HFFc6 (cell line): Measurements from ENCODE around the gene USP12. TPM values are rescaled to one million over a fixed set of nuclear protein-coding genes. Genes with fewer than 3 reads are reported as not detected.
"Not testable (repeated sequence)": the region's sequence is repeated elsewhere in the genome, so short reads cannot be mapped to it uniquely, and the experiment has no call there.

Experiments used
- DNase-seq: peaks from one replicate; pipeline ENCODE4 v3.0.0-alpha.2; 2018
- H3K27ac Mint-ChIP-seq: 2 replicates; pipeline ENCODE4 v1.8.0; 2020; ENCODE audit warnings: mild to moderate bottlenecking, mixed read lengths
- H3K27me3 Mint-ChIP-seq: 2 replicates; pipeline ENCODE4 v1.8.0; 2021; ENCODE audit warnings: mild to moderate bottlenecking, moderate library complexity, mixed read lengths; ENCODE audit not compliant: insufficient read depth
- H3K36me3 Mint-ChIP-seq: 2 replicates; pipeline ENCODE4 v1.8.0; 2021; ENCODE audit warnings: low read depth, mixed read lengths
- H3K4me1 Mint-ChIP-seq: 2 replicates; pipeline ENCODE4 v1.8.0; 2020; ENCODE audit warnings: low read depth, mixed read lengths
- H3K4me3 Mint-ChIP-seq: 2 replicates; pipeline ENCODE4 v1.8.0; 2020; ENCODE audit warnings: mild to moderate bottlenecking, moderate library complexity, mixed read lengths
- H3K9me3 Mint-ChIP-seq: 2 replicates; pipeline ENCODE4 v1.8.0; 2020; ENCODE audit warnings: mild to moderate bottlenecking, mixed read lengths
- CTCF ChIP-seq: fragments of 200-600 bp; sonication (generic); IDR thresholded peaks from 2 replicates; pipeline ENCODE4 v1.5.0; 2021; ENCODE audit warnings: antibody characterized with exemption, mild to moderate bottlenecking
- total RNA-seq, 6 experiments: library from RNA; stranded (reverse); fragmentation: NEBNext Ultra II Directional; extraction: Animal tissue kit (Norgen Biotek cat#: 25700); gene quantifications; 2 replicates in 1 of 6; 3 replicates in 5 of 6; pipeline ENCODE4 v1.2.3, GENCODE V29; 2021

The USP12 gene
- total RNA-seq, 6 experiments from 2014 or later = 20.0 to 25.2 (median 22.7) TPM

- Mint-ChIP-seq H3K27ac (no peak overlapping the region), H3K4me3 (no peak overlapping the region), H3K9me3 (no peaks in the 10 kb centered on the region), H3K4me1 (peaks cover 22% of the 10 kb centered on the region), H3K36me3 (no peaks in the 10 kb centered on the region; the same call in 1 of the 2 replicates), H3K27me3 (no peaks in the 10 kb centered on the region)
- TF ChIP-seq CTCF = no peak
- no peak for DNase-seq
These were observed 22.7 kb downstream of the USP12 start for GRCh38 chr13:27148900-27149299.

GRCh38 chr13:27147530-27148170 is 24.0 kb downstream of the USP12 start:
- Mint-ChIP-seq H3K4me1 (peaks cover 22% of the 10 kb centered on the region), H3K4me3 (no peak overlapping the region), H3K9me3 (peaks cover 10% of the 10 kb centered on the region), H3K36me3 (peaks cover 8% of the 10 kb centered on the region), H3K27me3 (no peaks in the 10 kb centered on the region), H3K27ac (no peak overlapping the region)
- TF ChIP-seq CTCF = no peak
- no peak for DNase-seq

GRCh38 chr13:27141746-27142145 is 29.9 kb downstream of the USP12 start:
- no peak overlapping the region for H3K27ac Mint-ChIP-seq

GRCh38 chr13:27141159-27141558 is 30.5 kb downstream of the USP12 start:
- not testable (repeated sequence) for H3K27me3 Mint-ChIP-seq, H3K27ac Mint-ChIP-seq

More at GRCh38 chr13:27141746-27142145, 29.9 kb downstream of the USP12 start:
- H3K4me1 Mint-ChIP-seq = 0 out of 2 replicates have a peak, but pooled peaks cover 3% of the 10 kb centered on the region
- H3K27me3 Mint-ChIP-seq = no peaks in the 10 kb centered on the region
- no peak overlapping the region for H3K4me3 Mint-ChIP-seq
- H3K9me3 Mint-ChIP-seq = peaks cover 22% of the 10 kb centered on the region
- TF ChIP-seq CTCF = no peak
- no peak for DNase-seq
- H3K36me3 Mint-ChIP-seq = peaks cover 23% of the 10 kb centered on the region

GRCh38 chr13:27140060-27140459 is 31.6 kb downstream of the USP12 start:
- Mint-ChIP-seq H3K27ac (no peak overlapping the region), H3K4me1 (no peaks in the 10 kb centered on the region), H3K4me3 (no peak overlapping the region), H3K36me3 (peaks cover 23% of the 10 kb centered on the region), H3K9me3 (peaks cover 22% of the 10 kb centered on the region), H3K27me3 (no peaks in the 10 kb centered on the region)
- no peak for TF ChIP-seq CTCF
- no peak for DNase-seq

More at GRCh38 chr13:27141159-27141558, 30.5 kb downstream of the USP12 start:
- not testable (repeated sequence) for DNase-seq, H3K4me1 Mint-ChIP-seq, H3K4me3 Mint-ChIP-seq
- peaks cover 23% of the 10 kb centered on the region for H3K36me3 Mint-ChIP-seq
- peaks cover 22% of the 10 kb centered on the region for H3K9me3 Mint-ChIP-seq

- DNase-seq = no peak
- peaks cover 22% of the 10 kb centered on the region for H3K9me3 Mint-ChIP-seq
- no peaks in the 10 kb centered on the region for H3K27me3 Mint-ChIP-seq
- H3K4me3 Mint-ChIP-seq = no peak overlapping the region
- H3K36me3 Mint-ChIP-seq = peaks cover 23% of the 10 kb centered on the region
- TF ChIP-seq CTCF = no peak
- H3K4me1 Mint-ChIP-seq = peaks cover 2% of the 10 kb centered on the region
- H3K27ac Mint-ChIP-seq = no peak overlapping the region
These were observed 32.0 kb downstream of the USP12 start for GRCh38 chr13:27139565-27139964.
